ENCODE results near the gene MPO. TPM values are rescaled to one million over a fixed set of nuclear protein-coding genes. Genes with fewer than 3 reads are reported as not detected.

MPO gene
- total and polyA plus RNA-seq, 4 donors: 0.14 to 221 (median 0.52) TPM

DNA sequence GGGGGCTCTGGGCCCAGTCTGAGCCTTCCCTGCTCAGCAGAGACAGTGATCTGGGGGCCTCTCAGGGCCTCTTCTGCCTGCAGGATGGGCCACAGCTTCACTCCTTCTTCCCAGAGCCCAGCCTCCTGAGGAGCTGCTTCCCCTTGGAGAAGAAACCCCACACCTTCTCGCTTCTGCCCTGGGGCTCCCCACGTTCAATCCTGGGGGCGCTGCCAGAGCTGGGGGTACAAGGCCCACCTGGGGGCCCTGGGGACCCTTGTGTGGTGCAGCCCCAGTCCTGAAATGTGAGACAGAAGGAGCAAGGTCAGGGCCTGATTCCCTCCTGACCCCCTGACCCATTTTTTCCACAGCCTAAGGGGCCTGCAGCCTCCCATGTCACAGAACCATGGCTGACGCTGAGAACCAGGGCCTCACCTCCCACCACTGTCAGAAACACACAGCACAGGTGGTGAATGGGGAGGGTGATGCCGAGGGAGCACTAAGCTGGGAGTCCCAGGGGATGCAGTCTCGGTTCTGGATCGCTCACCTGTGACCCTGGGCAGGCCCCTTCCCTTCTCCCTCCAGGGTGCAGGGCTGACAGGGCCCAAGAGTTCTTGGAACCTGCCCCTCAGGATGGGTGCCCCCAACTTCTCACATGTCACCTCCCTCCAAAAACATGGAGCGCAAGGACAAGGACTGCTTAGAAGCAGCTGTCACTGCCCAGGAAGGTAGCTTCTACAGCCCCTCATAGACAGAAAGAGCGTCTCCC lies 21.6 kb upstream of the MPO start:
- 94% methylated on average over 9 of the region's 9 CpGs for WGBS
- no peak overlapping the region for H3K9ac ChIP-seq (ENCODE audit: low read depth in 1 of 2, low read length in 2 of 2)

DNA sequence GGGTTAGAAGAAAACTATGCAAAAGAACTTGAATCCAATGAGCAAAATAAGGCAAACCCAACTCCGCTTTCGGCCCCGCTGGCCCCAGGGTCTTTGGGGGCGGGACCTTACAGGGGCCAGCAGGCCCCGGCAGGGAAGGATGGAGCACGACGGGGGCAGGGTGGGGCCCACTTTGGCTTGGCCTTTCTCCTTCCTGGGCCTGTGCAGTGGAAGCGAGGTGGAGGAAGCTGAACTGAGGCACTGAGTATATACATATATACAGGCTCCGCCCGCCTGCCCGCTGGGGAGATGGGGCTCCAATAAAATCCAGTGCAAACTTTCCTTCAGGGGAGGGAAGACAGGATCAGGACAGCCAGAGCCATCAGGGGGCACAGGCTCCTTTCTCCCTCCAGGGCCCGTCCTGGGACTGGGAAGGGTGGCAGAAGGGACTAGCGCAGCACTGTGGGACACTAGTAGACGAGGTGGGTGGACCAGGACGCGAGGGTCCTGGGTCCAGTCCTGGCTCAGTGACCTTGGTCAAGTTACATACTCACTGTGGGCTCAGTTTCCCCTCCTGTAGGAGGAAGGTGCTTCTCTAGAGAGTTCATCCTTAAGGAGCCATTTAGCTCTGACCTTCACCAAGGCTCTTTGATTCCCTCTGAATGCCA lies 20.9 kb upstream of the MPO start:
- Histone ChIP-seq H3K4me3 (ENCODE audit: low read depth in 1 of 3, low read length in 3 of 3) (no peak overlapping the region), H3K27ac (ENCODE audit: low read depth in 1 of 2, low read length in 2 of 2) (no peak overlapping the region), H3K27me3 (ENCODE audit: control insufficient read depth in 4 of 4, insufficient read depth in 4 of 4, low read length in 3 of 4) (no peaks in the 10 kb centered on the region), H3K9ac (ENCODE audit: low read depth in 1 of 2, low read length in 2 of 2) (no peak overlapping the region), H3K4me1 (ENCODE audit: control insufficient read depth in 4 of 4, insufficient read depth in 4 of 4, low read length in 3 of 4) (no peaks in the 10 kb centered on the region), H3K36me3 (ENCODE audit: control insufficient read depth in 4 of 4, insufficient read depth in 3 of 4, low read depth in 1 of 4, low read length in 3 of 4) (no peaks in the 10 kb centered on the region), H3K9me3 (ENCODE audit: control insufficient read depth in 4 of 4, low read length in 3 of 4) (no peaks in the 10 kb centered on the region)
- 89% methylated on average over 16 of the region's 16 CpGs for WGBS
- DNase-seq (ENCODE audit: low spot score): no peak
- TF ChIP-seq EGR1 (IDR thresholded peaks at IDR 0.05; ENCODE audit: low read depth in 2 of 2) (no peak), FOXA1 (IDR thresholded peaks at IDR 0.05) (no peak), FOXA2 (IDR thresholded peaks at IDR 0.05) (no peak), YY1 (IDR thresholded peaks at IDR 0.05) (no peak), TAF1 (conservative IDR thresholded peaks at IDR 0.05) (no peak)
- TF ChIP-seq, protein P1, sequence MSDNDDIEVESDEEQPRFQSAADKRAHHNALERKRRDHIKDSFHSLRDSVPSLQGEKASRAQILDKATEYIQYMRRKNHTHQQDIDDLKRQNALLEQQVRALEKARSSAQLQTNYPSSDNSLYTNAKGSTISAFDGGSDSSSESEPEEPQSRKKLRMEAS (IDR thresholded peaks at IDR 0.05): no peak

More for the DNA sequence above, 21.6 kb upstream of the MPO start:
- Histone ChIP-seq H3K4me1 (ENCODE audit: control insufficient read depth in 4 of 4, insufficient read depth in 4 of 4, low read length in 3 of 4) (no peaks in the 10 kb centered on the region), H3K4me3 (ENCODE audit: low read depth in 1 of 3, low read length in 3 of 3) (no peak overlapping the region), H3K27ac (ENCODE audit: low read depth in 1 of 2, low read length in 2 of 2) (no peak overlapping the region), H3K9me3 (ENCODE audit: control insufficient read depth in 4 of 4, low read length in 3 of 4) (no peaks in the 10 kb centered on the region), H3K27me3 (ENCODE audit: control insufficient read depth in 4 of 4, insufficient read depth in 4 of 4, low read length in 3 of 4) (no peaks in the 10 kb centered on the region), H3K36me3 (ENCODE audit: control insufficient read depth in 4 of 4, insufficient read depth in 3 of 4, low read depth in 1 of 4, low read length in 3 of 4) (no peaks in the 10 kb centered on the region)
- no peak for DNase-seq (ENCODE audit: low spot score)
- TF ChIP-seq HNF4A (conservative IDR thresholded peaks at IDR 0.05) (no peak), GABPA (IDR thresholded peaks at IDR 0.05 in 1 of 2, conservative IDR thresholded peaks at IDR 0.05 in 1 of 2) (no peak), HNF4G (IDR thresholded peaks at IDR 0.05) (no peak), JUND (IDR thresholded peaks at IDR 0.05) (no peak), YY1 (IDR thresholded peaks at IDR 0.05) (no peak), FOXA1 (IDR thresholded peaks at IDR 0.05) (no peak), NR2F2 (IDR thresholded peaks at IDR 0.05) (no peak), FOXA2 (IDR thresholded peaks at IDR 0.05) (no peak), EGR1 (IDR thresholded peaks at IDR 0.05; ENCODE audit: low read depth in 2 of 2) (no peak), RAD21 (IDR thresholded peaks at IDR 0.05) (no peak), SP1 (IDR thresholded peaks at IDR 0.05) (no peak), RXRA (IDR thresholded peaks at IDR 0.05) (no peak)
- TF ChIP-seq, protein P2, sequence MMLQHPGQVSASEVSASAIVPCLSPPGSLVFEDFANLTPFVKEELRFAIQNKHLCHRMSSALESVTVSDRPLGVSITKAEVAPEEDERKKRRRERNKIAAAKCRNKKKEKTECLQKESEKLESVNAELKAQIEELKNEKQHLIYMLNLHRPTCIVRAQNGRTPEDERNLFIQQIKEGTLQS (IDR thresholded peaks at IDR 0.05): no peak
- TF ChIP-seq, protein P3, sequence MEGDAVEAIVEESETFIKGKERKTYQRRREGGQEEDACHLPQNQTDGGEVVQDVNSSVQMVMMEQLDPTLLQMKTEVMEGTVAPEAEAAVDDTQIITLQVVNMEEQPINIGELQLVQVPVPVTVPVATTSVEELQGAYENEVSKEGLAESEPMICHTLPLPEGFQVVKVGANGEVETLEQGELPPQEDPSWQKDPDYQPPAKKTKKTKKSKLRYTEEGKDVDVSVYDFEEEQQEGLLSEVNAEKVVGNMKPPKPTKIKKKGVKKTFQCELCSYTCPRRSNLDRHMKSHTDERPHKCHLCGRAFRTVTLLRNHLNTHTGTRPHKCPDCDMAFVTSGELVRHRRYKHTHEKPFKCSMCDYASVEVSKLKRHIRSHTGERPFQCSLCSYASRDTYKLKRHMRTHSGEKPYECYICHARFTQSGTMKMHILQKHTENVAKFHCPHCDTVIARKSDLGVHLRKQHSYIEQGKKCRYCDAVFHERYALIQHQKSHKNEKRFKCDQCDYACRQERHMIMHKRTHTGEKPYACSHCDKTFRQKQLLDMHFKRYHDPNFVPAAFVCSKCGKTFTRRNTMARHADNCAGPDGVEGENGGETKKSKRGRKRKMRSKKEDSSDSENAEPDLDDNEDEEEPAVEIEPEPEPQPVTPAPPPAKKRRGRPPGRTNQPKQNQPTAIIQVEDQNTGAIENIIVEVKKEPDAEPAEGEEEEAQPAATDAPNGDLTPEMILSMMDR (IDR thresholded peaks at IDR 0.05; ENCODE audit: low read depth, low read length, missing input control): no peak
- TF ChIP-seq, protein P4, sequence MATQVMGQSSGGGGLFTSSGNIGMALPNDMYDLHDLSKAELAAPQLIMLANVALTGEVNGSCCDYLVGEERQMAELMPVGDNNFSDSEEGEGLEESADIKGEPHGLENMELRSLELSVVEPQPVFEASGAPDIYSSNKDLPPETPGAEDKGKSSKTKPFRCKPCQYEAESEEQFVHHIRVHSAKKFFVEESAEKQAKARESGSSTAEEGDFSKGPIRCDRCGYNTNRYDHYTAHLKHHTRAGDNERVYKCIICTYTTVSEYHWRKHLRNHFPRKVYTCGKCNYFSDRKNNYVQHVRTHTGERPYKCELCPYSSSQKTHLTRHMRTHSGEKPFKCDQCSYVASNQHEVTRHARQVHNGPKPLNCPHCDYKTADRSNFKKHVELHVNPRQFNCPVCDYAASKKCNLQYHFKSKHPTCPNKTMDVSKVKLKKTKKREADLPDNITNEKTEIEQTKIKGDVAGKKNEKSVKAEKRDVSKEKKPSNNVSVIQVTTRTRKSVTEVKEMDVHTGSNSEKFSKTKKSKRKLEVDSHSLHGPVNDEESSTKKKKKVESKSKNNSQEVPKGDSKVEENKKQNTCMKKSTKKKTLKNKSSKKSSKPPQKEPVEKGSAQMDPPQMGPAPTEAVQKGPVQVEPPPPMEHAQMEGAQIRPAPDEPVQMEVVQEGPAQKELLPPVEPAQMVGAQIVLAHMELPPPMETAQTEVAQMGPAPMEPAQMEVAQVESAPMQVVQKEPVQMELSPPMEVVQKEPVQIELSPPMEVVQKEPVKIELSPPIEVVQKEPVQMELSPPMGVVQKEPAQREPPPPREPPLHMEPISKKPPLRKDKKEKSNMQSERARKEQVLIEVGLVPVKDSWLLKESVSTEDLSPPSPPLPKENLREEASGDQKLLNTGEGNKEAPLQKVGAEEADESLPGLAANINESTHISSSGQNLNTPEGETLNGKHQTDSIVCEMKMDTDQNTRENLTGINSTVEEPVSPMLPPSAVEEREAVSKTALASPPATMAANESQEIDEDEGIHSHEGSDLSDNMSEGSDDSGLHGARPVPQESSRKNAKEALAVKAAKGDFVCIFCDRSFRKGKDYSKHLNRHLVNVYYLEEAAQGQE (IDR thresholded peaks at IDR 0.05): no peak
- TF ChIP-seq, protein P1 (IDR thresholded peaks at IDR 0.05): no peak

Data from liver (tissue), 9 donors.